Gastrocnemius medialis (tissue), 4 donors: ENCODE measurements around the gene PAQR7. TPM values are rescaled to one million over a fixed set of nuclear protein-coding genes. Genes with fewer than 3 reads are reported as not detected.
A peak's percentile ranks its signal among the peaks of the same experiment; 100 is the strongest.

Source experiments
- ATAC-seq, 2 donors: fragments of 150-250 bp; one replicate each; pipeline ENCODE4 v1.9.1; 2016
- DNase-seq, 2 donors: peaks; one replicate each; pipeline ENCODE4 v3.0.0-alpha.2; 2019
- H3K27ac ChIP-seq, 4 donors: fragments of 200-600 bp; sonication (generic); 1 replicate in 1 of 4; 2 replicates in 3 of 4; pipeline ENCODE4 v1.5.1; 2016 to 2018; ENCODE audit warnings: mild to moderate bottlenecking in 2 of 4, moderate library complexity in 1 of 4
- H3K27me3 ChIP-seq, 3 donors: fragments of 200-600 bp; sonication (generic) in 2 of 3; 1 replicate in 1 of 3; 2 replicates in 2 of 3; pipeline versions ENCODE4 v1.5.1 to v1.6.0; 2016 to 2019; ENCODE audit warnings: mild to moderate bottlenecking in 1 of 3, moderate library complexity in 1 of 3
- H3K36me3 ChIP-seq, 2 donors: fragments of 200-600 bp; sonication (generic) in 1 of 2; one replicate each; pipeline ENCODE4 v1.5.1; 2017 to 2018
- H3K4me1 ChIP-seq, 2 donors: fragments of 200-600 bp; sonication (generic) in 1 of 2; one replicate each; pipeline ENCODE4 v1.5.1; 2016 to 2017; ENCODE audit warnings: mild to moderate bottlenecking in 2 of 2
- H3K4me3 ChIP-seq, 4 donors: fragments of 200-600 bp; sonication (generic) in 3 of 4; 1 replicate in 1 of 4; 2 replicates in 3 of 4; pipeline ENCODE4 v1.5.1; 2016 to 2019; ENCODE audit warnings: mild to moderate bottlenecking in 2 of 4
- H3K9me3 ChIP-seq, 3 donors: fragments of 200-600 bp; sonication (generic) in 2 of 3; 1 replicate in 1 of 3; 2 replicates in 2 of 3; pipeline ENCODE4 v1.5.1; 2016 to 2019
- POLR2A ChIP-seq, 2 donors: fragments of 450-650 bp; IDR thresholded peaks; one replicate each; pipeline ENCODE4 v1.6.1; 2017; ENCODE audit warnings: antibody characterized with exemption in 2 of 2, mild to moderate bottlenecking in 2 of 2, moderate library complexity in 2 of 2
- in situ Hi-C, 4 donors: fragments of 200-750 bp; cut with MboI; loops; one replicate each; pipeline versions ENCODE4 v1.15.0 to v1.8.0; 2017; ENCODE audit warnings: low sequenced_read_pairs in 4 of 4
- intact Hi-C: fragments of 100-400 bp; cut with DNase I; formaldehyde crosslinking; loops from one replicate; pipeline ENCODE4 v1.15.1; 2023; ENCODE audit warnings: low total_unique reads
- total RNA-seq, 4 donors: library from RNA; depleted of rRNA; stranded (reverse); fragments of >200 nt; gene quantifications; one replicate each; pipeline versions ENCODE4 v1.1.0 to v1.2.3, GENCODE V29; 2016
- TF ChIP-seq, protein P1 (sequence below), 5 experiments: fragments of 450-650 bp in 3 of 5; fragments of 200-600 bp in 2 of 5; sonication (generic) in 2 of 5; IDR thresholded peaks in 4 of 5; conservative IDR thresholded peaks in 1 of 5; 1 replicate in 4 of 5; 2 replicates in 1 of 5; pipeline ENCODE4 v1.5.1; 2016 to 2019; ENCODE audit warnings: antibody characterized with exemption in 5 of 5, mild to moderate bottlenecking in 3 of 5, moderate library complexity in 3 of 5

PAQR7 gene
- total RNA-seq, 4 donors from 2014 or later: 1.4 to 3.7 (median 2.1) TPM

DNA sequence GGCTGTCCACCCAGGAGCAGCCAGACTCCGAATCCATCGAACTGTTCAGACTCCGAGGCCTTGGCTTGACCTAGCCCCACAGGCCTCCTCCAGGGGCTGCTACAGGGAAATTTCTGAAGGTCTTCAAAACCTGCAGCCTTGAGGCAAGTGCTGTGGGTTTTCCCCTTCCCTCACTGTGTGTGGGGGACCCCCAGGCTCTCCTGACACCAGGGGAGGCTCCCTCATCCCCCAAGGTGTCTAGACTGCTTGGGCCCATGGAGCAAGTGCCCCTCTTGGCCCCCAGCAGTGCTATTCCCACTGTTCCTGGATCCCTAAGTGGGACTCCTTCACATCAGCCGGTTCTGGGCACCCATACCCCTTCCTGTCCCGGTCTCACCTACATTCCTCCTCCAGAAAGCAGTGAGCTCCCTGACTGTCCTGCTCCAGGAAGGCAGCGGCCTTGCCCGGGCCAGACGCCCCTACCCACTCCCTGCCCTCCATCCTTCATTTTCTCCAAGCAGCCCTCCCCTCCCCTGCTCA is 814 bp downstream of the PAQR7 start:
- intact Hi-C loops (no loop called here), in situ Hi-C loops (loop anchor here in 2 of 4 donors (25.0 kb wide), 2 partner anchors 263 to 288 kb away; partner anchors contain the start of genes C1orf232 (in 1 of the 2), FAM110D (in 1 of the 2), ZNF593 (in 1 of the 2) and ZNF593OS (in 1 of the 2))
- Histone ChIP-seq H3K27me3 (no peaks in the 10 kb centered on the region), H3K4me3 (peak overlapping the region; percentile 64 to 78 (median 71)), H3K4me1 (peaks cover 6 to 8% of the 10 kb centered on the region in 2 donors), H3K27ac (peak overlapping the region in 3 of 4 donors; percentile 56 to 73 (median 60)), H3K9me3 (no peaks in the 10 kb centered on the region), H3K36me3 (no peaks in the 10 kb centered on the region)
- ATAC-seq: peak in 1 of 2 donors; percentile 10
- TF ChIP-seq POLR2A (IDR thresholded peaks at IDR 0.05): no peak
- TF ChIP-seq, protein P1, sequence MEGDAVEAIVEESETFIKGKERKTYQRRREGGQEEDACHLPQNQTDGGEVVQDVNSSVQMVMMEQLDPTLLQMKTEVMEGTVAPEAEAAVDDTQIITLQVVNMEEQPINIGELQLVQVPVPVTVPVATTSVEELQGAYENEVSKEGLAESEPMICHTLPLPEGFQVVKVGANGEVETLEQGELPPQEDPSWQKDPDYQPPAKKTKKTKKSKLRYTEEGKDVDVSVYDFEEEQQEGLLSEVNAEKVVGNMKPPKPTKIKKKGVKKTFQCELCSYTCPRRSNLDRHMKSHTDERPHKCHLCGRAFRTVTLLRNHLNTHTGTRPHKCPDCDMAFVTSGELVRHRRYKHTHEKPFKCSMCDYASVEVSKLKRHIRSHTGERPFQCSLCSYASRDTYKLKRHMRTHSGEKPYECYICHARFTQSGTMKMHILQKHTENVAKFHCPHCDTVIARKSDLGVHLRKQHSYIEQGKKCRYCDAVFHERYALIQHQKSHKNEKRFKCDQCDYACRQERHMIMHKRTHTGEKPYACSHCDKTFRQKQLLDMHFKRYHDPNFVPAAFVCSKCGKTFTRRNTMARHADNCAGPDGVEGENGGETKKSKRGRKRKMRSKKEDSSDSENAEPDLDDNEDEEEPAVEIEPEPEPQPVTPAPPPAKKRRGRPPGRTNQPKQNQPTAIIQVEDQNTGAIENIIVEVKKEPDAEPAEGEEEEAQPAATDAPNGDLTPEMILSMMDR (IDR thresholded peaks at IDR 0.05 in 4 of 5, conservative IDR thresholded peaks at IDR 0.05 in 1 of 5): no peak
- no peak for DNase-seq

DNA sequence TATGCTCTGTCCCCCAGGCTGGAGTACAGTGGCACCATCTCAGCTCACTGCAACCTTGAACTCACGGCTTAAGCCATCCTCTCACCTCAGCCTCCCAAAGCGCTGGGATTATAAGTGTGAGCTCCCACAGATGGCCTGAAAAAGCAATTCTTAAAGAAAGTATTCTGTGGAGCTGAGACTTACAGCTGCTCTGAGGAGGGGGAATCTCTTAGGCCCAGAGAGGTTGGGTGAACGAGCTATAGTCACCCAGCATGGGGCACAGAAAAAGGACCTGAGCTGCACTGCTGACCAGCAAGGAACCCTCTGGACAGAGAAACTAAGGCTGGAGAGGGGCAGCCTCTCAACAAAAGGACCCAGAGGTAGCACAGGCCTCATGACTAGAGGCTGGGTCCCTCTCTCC is 1.3 kb downstream of the PAQR7 start:
- H3K27me3 ChIP-seq: no peaks in the 10 kb centered on the region
- no peaks in the 10 kb centered on the region for H3K36me3 ChIP-seq
- peak overlapping the region in 1 of 4 donors; percentile 60 for H3K27ac ChIP-seq
- intact Hi-C loops: no loop called here
- H3K4me3 ChIP-seq: peak overlapping the region in 1 of 4 donors; percentile 75
- ATAC-seq: no peak
- in situ Hi-C loops: no loop called here
- peaks cover 6 to 8% of the 10 kb centered on the region in 2 donors for H3K4me1 ChIP-seq
- TF ChIP-seq, protein P1 (IDR thresholded peaks at IDR 0.05 in 4 of 5, conservative IDR thresholded peaks at IDR 0.05 in 1 of 5): no peak
- TF ChIP-seq POLR2A (IDR thresholded peaks at IDR 0.05): no peak
- no peaks in the 10 kb centered on the region for H3K9me3 ChIP-seq
- DNase-seq: no peak

GRCh38 chr1:25873120-25873519 is 2.4 kb downstream of the PAQR7 start:
- intact Hi-C loops: no loop called here
- DNase-seq (no peak), ATAC-seq (no peak)
- TF ChIP-seq POLR2A (IDR thresholded peaks at IDR 0.05): no peak
- TF ChIP-seq, protein P1 (IDR thresholded peaks at IDR 0.05 in 4 of 5, conservative IDR thresholded peaks at IDR 0.05 in 1 of 5): no peak
- Histone ChIP-seq H3K27me3 (no peaks in the 10 kb centered on the region), H3K36me3 (no peaks in the 10 kb centered on the region), H3K9me3 (no peaks in the 10 kb centered on the region), H3K4me3 (no peak overlapping the region), H3K27ac (no peak overlapping the region), H3K4me1 (peaks cover 6 to 8% of the 10 kb centered on the region in 2 donors)
- in situ Hi-C loops: no loop called here

GRCh38 chr1:25872713-25873112 is 2.8 kb downstream of the PAQR7 start:
- Histone ChIP-seq H3K9me3 (no peaks in the 10 kb centered on the region), H3K36me3 (no peaks in the 10 kb centered on the region), H3K4me1 (peaks cover 6 to 8% of the 10 kb centered on the region in 2 donors), H3K27ac (no peak overlapping the region), H3K4me3 (no peak overlapping the region), H3K27me3 (no peaks in the 10 kb centered on the region)
- no peak for DNase-seq
- ATAC-seq: no peak
- in situ Hi-C loops (no loop called here), intact Hi-C loops (no loop called here)
- TF ChIP-seq POLR2A (IDR thresholded peaks at IDR 0.05): no peak
- TF ChIP-seq, protein P1 (IDR thresholded peaks at IDR 0.05 in 4 of 5, conservative IDR thresholded peaks at IDR 0.05 in 1 of 5): no peak
